NCI-H460 (cell line): Measurements from ENCODE around the gene EXOC3L4. TPM values are rescaled to one million over a fixed set of nuclear protein-coding genes. Genes with fewer than 3 reads are reported as not detected.
"Not testable (repeated sequence)": the region's sequence is repeated elsewhere in the genome, so short reads cannot be mapped to it uniquely, and the experiment has no call there.

ENCODE experiments used
- DNase-seq: peaks from one replicate; pipeline ENCODE4 v3.0.0-alpha.2; 2016; ENCODE audit warnings: low read depth; ENCODE audit errors: extremely low read depth
- total RNA-seq: library from RNA; depleted of rRNA; stranded (reverse); fragments of >200 nt; shearing (Covaris generic); gene quantifications from 2 replicates; pipeline ENCODE4 v1.2.3, GENCODE V29; 2014

EXOC3L4 gene
- total RNA-seq, 1 experiment from 2014 or later: 0.72 TPM

- DNase-seq: peak; percentile 62
Observed at GRCh38 chr14:103103461-103104388, 9.2 kb downstream of the EXOC3L4 start.

GRCh38 chr14:103104389-103104653 is 9.8 kb downstream of the EXOC3L4 start:
- DNase-seq: no peak

GRCh38 chr14:103104654-103105452 is 10.3 kb downstream of the EXOC3L4 start:
- no peak for DNase-seq

- no peak for DNase-seq
Observed at GRCh38 chr14:103105580-103106150, 11.1 kb downstream of the EXOC3L4 start.

GRCh38 chr14:103107455-103107854 is 12.9 kb downstream of the EXOC3L4 start:
- no peak for DNase-seq

GRCh38 chr14:103107941-103108748 is 13.6 kb downstream of the EXOC3L4 start:
- no peak for DNase-seq

- no peak for DNase-seq
Observed at GRCh38 chr14:103108749-103109207, 14.3 kb downstream of the EXOC3L4 start.

GRCh38 chr14:103109535-103110441 is 15.3 kb downstream of the EXOC3L4 start:
- peak; percentile 83 for DNase-seq

GRCh38 chr14:103110681-103111231 is 16.2 kb downstream of the EXOC3L4 start:
- no peak for DNase-seq

GRCh38 chr14:103111232-103111868 is 16.8 kb downstream of the EXOC3L4 start:
- no peak for DNase-seq

GRCh38 chr14:103112400-103113243 is 18.1 kb downstream of the EXOC3L4 start:
- DNase-seq: no peak

GRCh38 chr14:103113303-103113702 is 18.8 kb downstream of the EXOC3L4 start:
- no peak for DNase-seq

- no peak for DNase-seq
Observed at GRCh38 chr14:103113774-103114173, 19.2 kb downstream of the EXOC3L4 start.

- not testable (repeated sequence) for DNase-seq
Observed at GRCh38 chr14:103115086-103115679, 20.7 kb downstream of the EXOC3L4 start.

- DNase-seq: no peak
Observed at GRCh38 chr14:103115845-103116572, 21.5 kb downstream of the EXOC3L4 start.

GRCh38 chr14:103116636-103117035 is 22.1 kb downstream of the EXOC3L4 start:
- no peak for DNase-seq

GRCh38 chr14:103117499-103117898 is 23.0 kb downstream of the EXOC3L4 start:
- not testable (repeated sequence) for DNase-seq
